Fibroblast of lung (primary cell): Measurements from ENCODE around the gene ERF. TPM values are rescaled to one million over a fixed set of nuclear protein-coding genes. Genes with fewer than 3 reads are reported as not detected.

Experiments used
- DNase-seq, 2 donors: peaks; one replicate each; pipeline versions ENCODE4 v3.0.0 to v3.0.0-alpha.2; 2010; ENCODE audit warnings: low read depth in 2 of 2
- H2AFZ ChIP-seq: 2 replicates; pipeline ENCODE4 v1.5.1; 2012; ENCODE audit warnings: low read length, control low read depth, inconsistent platforms
- H3K27ac ChIP-seq: 2 replicates; pipeline ENCODE4 v1.5.1; 2011; ENCODE audit warnings: low read length, control low read depth; ENCODE audit not compliant: insufficient read depth
- H3K27me3 ChIP-seq: 2 replicates; pipeline ENCODE4 v1.5.1; 2011; ENCODE audit warnings: mild to moderate bottlenecking, low read length; ENCODE audit not compliant: control insufficient read depth, insufficient read depth
- H3K36me3 ChIP-seq: 2 replicates; pipeline ENCODE4 v1.5.1; 2011; ENCODE audit warnings: low read length; ENCODE audit not compliant: control insufficient read depth, insufficient read depth
- H3K4me1 ChIP-seq: 2 replicates; pipeline ENCODE4 v1.5.1; 2011; ENCODE audit warnings: low read length; ENCODE audit not compliant: control insufficient read depth, insufficient read depth; ENCODE audit errors: extremely low read depth
- H3K4me2 ChIP-seq: 2 replicates; pipeline ENCODE4 v1.5.1; 2011; ENCODE audit warnings: low read length, control low read depth; ENCODE audit not compliant: insufficient read depth; ENCODE audit errors: extremely low read depth
- H3K4me3 ChIP-seq, 4 experiments: fragments of 200-600 bp in 1 of 4; sonication (generic) in 1 of 4; replicated peaks in 1 of 4; 2 replicates each; pipeline ENCODE4 v1.5.1; 2011 to 2016; ENCODE audit warnings: low read length in 4 of 4, low read depth in 3 of 4, mild to moderate bottlenecking in 3 of 4, control low read depth in 2 of 4, inconsistent platforms in 1 of 4, mixed read lengths in 1 of 4; ENCODE audit not compliant: insufficient read depth in 1 of 4; ENCODE audit errors: control extremely low read depth in 1 of 4
- H3K79me2 ChIP-seq: 2 replicates; pipeline ENCODE4 v1.5.1; 2012; ENCODE audit warnings: mild to moderate bottlenecking, low read length, inconsistent platforms; ENCODE audit not compliant: control insufficient read depth, insufficient read depth
- H3K9ac ChIP-seq: 2 replicates; pipeline ENCODE4 v1.5.1; 2011; ENCODE audit warnings: mild to moderate bottlenecking, low read length, control low read depth; ENCODE audit not compliant: insufficient read depth
- H3K9me3 ChIP-seq: 2 replicates; pipeline ENCODE4 v1.5.1; 2012; ENCODE audit warnings: low read depth, low read length; ENCODE audit not compliant: control insufficient read depth, insufficient read depth
- H4K20me1 ChIP-seq: 2 replicates; pipeline ENCODE4 v1.5.1; 2011; ENCODE audit warnings: low read length; ENCODE audit not compliant: control insufficient read depth, insufficient read depth; ENCODE audit errors: extremely low read depth
- EZH2 ChIP-seq: IDR thresholded peaks from 2 replicates; pipeline ENCODE4 v1.5.1; 2012; ENCODE audit warnings: low read length, control low read depth, mild to moderate bottlenecking; ENCODE audit errors: missing control alignments
- polyA plus RNA-seq, 2 donors: library from polyadenylated mRNA; depleted of rRNA in 1 of 2; stranded (reverse) in 1 of 2; unstranded in 1 of 2; fragments of >200 nt; gene quantifications; 2 replicates each; pipeline ENCODE4 v1.2.1, GENCODE V29; 2011 to 2012; ENCODE audit warnings: missing spikeins in 1 of 2
- total RNA-seq: library from RNA; depleted of rRNA; stranded (reverse); fragments of >200 nt; gene quantifications from 2 replicates; pipeline ENCODE4 v1.2.1, GENCODE V29; 2014
- TF ChIP-seq, protein P1 (sequence below), 2 donors: IDR thresholded peaks in 1 of 2; conservative IDR thresholded peaks in 1 of 2; 1 replicate in 1 of 2; 2 replicates in 1 of 2; pipeline ENCODE4 v1.5.1; 2011 to 2012; ENCODE audit warnings: low read length in 2 of 2, control low read depth in 1 of 2, inconsistent platforms in 1 of 2, low read depth in 1 of 2, mild to moderate bottlenecking in 1 of 2

ERF gene
- total and polyA plus RNA-seq, 2 donors (not counting 1 experiment from before 2014, with no cell fraction given), result 13.2 to 36.3 TPM

DNA sequence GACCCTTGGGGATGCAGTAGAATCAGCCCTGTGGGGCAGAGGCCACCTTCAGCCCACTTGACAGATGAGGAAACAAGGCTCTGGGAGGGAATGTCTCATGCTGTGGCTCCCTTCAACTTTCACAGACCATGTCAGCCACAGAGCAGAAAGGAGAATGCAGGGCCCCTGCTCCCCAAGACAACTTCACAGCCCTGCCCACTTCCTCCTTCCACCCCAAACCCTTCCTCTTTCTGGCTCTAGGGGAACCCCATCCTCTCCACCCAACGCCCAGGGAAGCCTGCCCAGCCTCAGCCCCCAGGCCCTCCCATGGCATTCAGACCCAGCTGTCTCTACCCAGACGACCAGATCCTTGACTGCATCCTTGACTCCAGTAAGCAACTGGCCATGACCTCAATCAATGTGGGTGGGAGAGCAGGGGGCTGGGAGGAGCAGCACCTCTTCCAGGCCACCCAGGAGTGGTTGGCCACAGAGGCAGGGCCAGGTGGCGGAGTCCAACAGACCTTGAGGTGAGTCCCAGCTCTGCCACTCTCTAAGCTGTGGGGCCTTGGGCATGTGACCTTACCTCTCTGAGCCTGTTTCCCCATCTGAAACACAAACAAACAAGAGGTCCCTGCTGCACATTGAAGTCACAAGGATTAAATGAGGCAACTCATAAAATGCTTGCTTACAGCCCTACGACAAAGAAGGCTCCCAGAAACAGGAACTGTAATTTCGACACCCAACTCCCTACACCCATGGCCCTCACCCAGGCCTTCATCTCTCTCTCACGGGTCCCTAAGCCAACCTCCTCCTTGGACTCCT lies 53.2 kb downstream of the ERF start:
- Histone ChIP-seq H2AFZ (no peak overlapping the region), H3K9me3 (no peaks in the 10 kb centered on the region), H3K27ac (no peak overlapping the region), H3K4me1 (peaks cover 5% of the 10 kb centered on the region), H3K9ac (no peak overlapping the region), H3K79me2 (peaks cover 2% of the 10 kb centered on the region), H3K4me3 (no peak overlapping the region), H4K20me1 (no peaks in the 10 kb centered on the region), H3K27me3 (no peaks in the 10 kb centered on the region), H3K36me3 (peaks cover 20% of the 10 kb centered on the region), H3K4me2 (no peak overlapping the region)
- no peak for DNase-seq
- TF ChIP-seq, protein P1, sequence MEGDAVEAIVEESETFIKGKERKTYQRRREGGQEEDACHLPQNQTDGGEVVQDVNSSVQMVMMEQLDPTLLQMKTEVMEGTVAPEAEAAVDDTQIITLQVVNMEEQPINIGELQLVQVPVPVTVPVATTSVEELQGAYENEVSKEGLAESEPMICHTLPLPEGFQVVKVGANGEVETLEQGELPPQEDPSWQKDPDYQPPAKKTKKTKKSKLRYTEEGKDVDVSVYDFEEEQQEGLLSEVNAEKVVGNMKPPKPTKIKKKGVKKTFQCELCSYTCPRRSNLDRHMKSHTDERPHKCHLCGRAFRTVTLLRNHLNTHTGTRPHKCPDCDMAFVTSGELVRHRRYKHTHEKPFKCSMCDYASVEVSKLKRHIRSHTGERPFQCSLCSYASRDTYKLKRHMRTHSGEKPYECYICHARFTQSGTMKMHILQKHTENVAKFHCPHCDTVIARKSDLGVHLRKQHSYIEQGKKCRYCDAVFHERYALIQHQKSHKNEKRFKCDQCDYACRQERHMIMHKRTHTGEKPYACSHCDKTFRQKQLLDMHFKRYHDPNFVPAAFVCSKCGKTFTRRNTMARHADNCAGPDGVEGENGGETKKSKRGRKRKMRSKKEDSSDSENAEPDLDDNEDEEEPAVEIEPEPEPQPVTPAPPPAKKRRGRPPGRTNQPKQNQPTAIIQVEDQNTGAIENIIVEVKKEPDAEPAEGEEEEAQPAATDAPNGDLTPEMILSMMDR (conservative IDR thresholded peaks at IDR 0.05 in 1 of 2, IDR thresholded peaks at IDR 0.05 in 1 of 2; ENCODE audit: low read depth in 1 of 2, low read length in 2 of 2), result no peak
- no peak for TF ChIP-seq EZH2

DNA sequence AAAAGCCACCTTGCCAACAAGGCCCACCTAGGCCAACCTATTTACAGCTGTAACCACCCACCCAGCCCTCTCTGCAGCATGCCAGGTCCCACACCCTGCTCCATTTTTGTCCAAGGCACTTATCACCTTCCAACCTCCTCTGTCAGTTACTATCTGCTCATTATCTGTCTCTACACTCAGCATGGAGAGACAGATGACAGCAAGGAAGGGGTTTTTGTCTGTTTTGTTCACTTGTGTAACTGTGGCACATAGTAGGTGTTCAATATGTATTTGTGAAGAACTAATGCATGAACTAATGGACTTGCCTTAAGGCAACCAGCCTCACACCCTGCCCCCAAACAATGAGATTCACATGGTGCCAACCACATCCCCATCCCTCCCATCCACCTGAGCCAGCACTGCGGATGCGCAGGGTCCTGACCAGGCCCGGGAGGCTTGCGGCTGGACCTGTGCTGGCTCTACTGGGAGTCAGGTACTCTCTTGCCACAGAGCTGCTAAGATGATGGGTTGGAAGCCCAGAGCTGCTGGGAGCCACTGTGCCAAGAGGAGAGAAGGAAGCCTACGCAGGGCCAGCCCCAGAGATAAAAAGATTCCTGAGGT lies 54.7 kb downstream of the ERF start:
- H3K4me1 ChIP-seq, result no peaks in the 10 kb centered on the region
- TF ChIP-seq EZH2, result no peak
- TF ChIP-seq, protein P1 (conservative IDR thresholded peaks at IDR 0.05 in 1 of 2, IDR thresholded peaks at IDR 0.05 in 1 of 2; ENCODE audit: low read depth in 1 of 2, low read length in 2 of 2), result no peak
- H3K4me2 ChIP-seq, result no peak overlapping the region
- peaks cover 18% of the 10 kb centered on the region for H3K36me3 ChIP-seq
- no peak overlapping the region for H3K27ac ChIP-seq
- H3K79me2 ChIP-seq, result no peaks in the 10 kb centered on the region
- no peak for DNase-seq
- H3K27me3 ChIP-seq, result no peaks in the 10 kb centered on the region
- H3K4me3 ChIP-seq, result no peak overlapping the region
- H3K9ac ChIP-seq, result no peak overlapping the region
- no peak overlapping the region for H2AFZ ChIP-seq
- H4K20me1 ChIP-seq, result no peaks in the 10 kb centered on the region
- H3K9me3 ChIP-seq, result no peaks in the 10 kb centered on the region

DNA sequence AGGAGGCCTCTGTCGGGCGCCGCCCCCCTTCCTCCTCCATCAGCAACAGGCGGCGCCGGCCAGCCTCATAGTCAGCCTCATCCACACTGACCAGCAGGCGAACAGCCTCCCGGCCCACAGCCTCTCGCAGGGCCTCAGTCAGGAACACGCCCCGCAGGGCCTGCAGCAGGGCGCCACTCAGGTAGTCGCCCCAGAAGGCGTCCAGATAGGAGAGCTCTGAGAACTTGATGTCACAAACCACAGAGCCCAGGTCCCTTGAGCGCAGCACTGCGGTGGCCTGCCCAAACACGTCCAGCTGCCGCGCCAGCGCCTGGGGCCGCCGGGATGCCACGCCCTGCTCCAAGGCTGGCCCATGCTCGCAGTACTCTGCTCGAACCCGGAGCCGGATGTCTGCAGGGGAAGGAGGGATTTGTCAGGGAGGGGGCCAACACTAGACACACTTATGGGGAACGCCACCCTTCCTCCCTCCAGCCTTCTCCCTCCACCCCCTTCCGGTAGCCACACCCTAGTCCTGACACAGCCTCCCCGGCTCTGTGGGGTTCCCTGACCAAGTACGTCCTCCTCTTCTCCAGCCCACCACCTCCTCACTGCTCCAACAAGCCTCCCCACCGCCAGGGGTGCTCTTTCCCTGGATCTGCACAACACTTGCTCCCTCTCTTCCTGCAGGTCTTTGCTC lies 55.4 kb downstream of the ERF start:
- H3K4me3 ChIP-seq, result no peak overlapping the region
- H3K27me3 ChIP-seq, result no peaks in the 10 kb centered on the region
- H3K79me2 ChIP-seq, result no peaks in the 10 kb centered on the region
- H3K9me3 ChIP-seq, result no peaks in the 10 kb centered on the region
- H3K27ac ChIP-seq, result no peak overlapping the region
- H3K4me2 ChIP-seq, result no peak overlapping the region
- H3K9ac ChIP-seq, result no peak overlapping the region
- DNase-seq, result no peak
- H3K36me3 ChIP-seq, result peaks cover 18% of the 10 kb centered on the region
- TF ChIP-seq EZH2, result no peak
- TF ChIP-seq, protein P1 (conservative IDR thresholded peaks at IDR 0.05 in 1 of 2, IDR thresholded peaks at IDR 0.05 in 1 of 2; ENCODE audit: low read depth in 1 of 2, low read length in 2 of 2), result no peak
- H2AFZ ChIP-seq, result no peak overlapping the region
- no peaks in the 10 kb centered on the region for H3K4me1 ChIP-seq
- H4K20me1 ChIP-seq, result no peaks in the 10 kb centered on the region
